H1 (cell line): Measurements from ENCODE around the gene RHO. TPM values are rescaled to one million over a fixed set of nuclear protein-coding genes. Genes with fewer than 3 reads are reported as not detected.

Experiments
- CTCF ChIA-PET: fragments of 300-600 bp; sonication (Branson Sonifier 250); formaldehyde crosslinking; loops from one replicate; lab custom pipeline; 2021; ENCODE audit not compliant: partially characterized antibody; lab: Charles Lee
- POLR2A ChIA-PET: fragments of 300-600 bp; sonication (Branson Sonifier 250); formaldehyde crosslinking; loops from one replicate; lab custom pipeline; 2021; ENCODE audit warnings: inconsistent platforms; ENCODE audit not compliant: partially characterized antibody; lab: Charles Lee
- DNase-seq, 2 experiments: peaks; one replicate each; pipeline versions ENCODE4 v3.0.0 to v3.0.0-alpha.2; 2010 to 2022; ENCODE audit warnings: low spot score in 2 of 2, low read depth in 1 of 2, mixed read lengths in 1 of 2
- FAIRE-seq: peaks from 2 replicates; lab custom pipeline; 2011; peaks lifted over from hg19 to GRCh38; lab: Jason Lieb, UNC
- H2AFZ ChIP-seq: 2 replicates; pipeline ENCODE4 v1.8.1; 2012; ENCODE audit warnings: low read length, inconsistent platforms
- H2AK5ac ChIP-seq: 2 replicates; pipeline ENCODE4 v1.6.1; 2013; ENCODE audit warnings: low read depth, low read length
- H2BK120ac ChIP-seq: replicated peaks from 2 replicates; pipeline ENCODE3; 2013; ENCODE audit warnings: low read depth, low read length, inconsistent platforms
- H2BK12ac ChIP-seq: 2 replicates; pipeline ENCODE4 v1.6.1; 2013; ENCODE audit warnings: low read depth, low read length
- H2BK15ac ChIP-seq: 2 replicates; pipeline ENCODE4 v1.6.1; 2013; ENCODE audit warnings: low read length
- H2BK20ac ChIP-seq: 2 replicates; pipeline ENCODE4 v1.6.1; 2013; ENCODE audit warnings: low read length
- H2BK5ac ChIP-seq: 2 replicates; pipeline ENCODE4 v1.6.1; 2013; ENCODE audit warnings: low read depth, low read length
- H3K14ac ChIP-seq: 2 replicates; pipeline ENCODE4 v1.6.1; 2013; ENCODE audit warnings: inconsistent platforms; ENCODE audit not compliant: insufficient read length
- H3K18ac ChIP-seq: 2 replicates; pipeline ENCODE4 v1.6.1; 2013; ENCODE audit warnings: low read length; ENCODE audit errors: extremely low read depth
- H3K23ac ChIP-seq: 2 replicates; pipeline ENCODE4 v1.6.1; 2013; ENCODE audit warnings: inconsistent platforms; ENCODE audit not compliant: insufficient read length
- H3K23me2 ChIP-seq: 2 replicates; pipeline ENCODE4 v1.6.1; 2013; ENCODE audit warnings: low read depth, low read length
- H3K27ac ChIP-seq: 2 replicates; pipeline ENCODE4 v1.6.1; 2011; ENCODE audit warnings: low read depth, low read length, inconsistent platforms
- H3K27me3 ChIP-seq, 4 experiments: replicated peaks in 1 of 4; 1 replicate in 1 of 4; 2 replicates in 3 of 4; pipeline versions ENCODE4 v1.6.1 to v1.8.1; 2011 to 2013; ENCODE audit warnings: low read length in 3 of 4, mild to moderate bottlenecking in 3 of 4, inconsistent platforms in 2 of 4, mixed read lengths in 2 of 4, moderate library complexity in 1 of 4; ENCODE audit not compliant: control insufficient read depth in 3 of 4, insufficient read depth in 3 of 4; ENCODE audit errors: extremely low read depth in 1 of 4
- H3K36me3 ChIP-seq, 4 experiments: 2 replicates each; pipeline versions ENCODE4 v1.6.1 to v1.8.1; 2011 to 2013; ENCODE audit warnings: mild to moderate bottlenecking in 4 of 4, low read length in 3 of 4, moderate library complexity in 2 of 4, control low read depth in 1 of 4, inconsistent platforms in 1 of 4; ENCODE audit not compliant: insufficient read depth in 4 of 4, control insufficient read depth in 2 of 4
- H3K4ac ChIP-seq: replicated peaks from 2 replicates; pipeline ENCODE3; 2013; ENCODE audit warnings: low read length, low read depth, mixed read lengths, inconsistent platforms; ENCODE audit not compliant: insufficient read length
- H3K4me1 ChIP-seq, 4 experiments: replicated peaks in 1 of 4; 1 replicate in 1 of 4; 2 replicates in 3 of 4; pipeline versions ENCODE4 v1.6.1 to v1.8.1; 2011 to 2013; ENCODE audit warnings: low read length in 3 of 4, inconsistent platforms in 2 of 4, mixed read lengths in 1 of 4; ENCODE audit not compliant: insufficient read depth in 4 of 4, control insufficient read depth in 3 of 4
- H3K4me2 ChIP-seq, 2 experiments: 2 replicates each; pipeline versions ENCODE4 v1.6.1 to v1.8.1; 2011 to 2013; ENCODE audit warnings: low read depth in 2 of 2, low read length in 2 of 2, control low read depth in 1 of 2, inconsistent platforms in 1 of 2, mild to moderate bottlenecking in 1 of 2; ENCODE audit not compliant: insufficient read depth in 1 of 2
- H3K4me3 ChIP-seq, 4 experiments: fragments of 200-600, 300-600 bp in 1 of 4; sonication (generic), shearing (Covaris generic), sonication (Bioruptor Twin) in 1 of 4; 2 replicates each; pipeline versions ENCODE4 v1.5.1 to v1.8.1; 2011 to 2016; ENCODE audit warnings: low read length in 4 of 4, low read depth in 3 of 4, control low read depth in 2 of 4, inconsistent platforms in 2 of 4, mild to moderate bottlenecking in 2 of 4, mixed read lengths in 1 of 4, moderate library complexity in 1 of 4; ENCODE audit not compliant: insufficient read depth in 2 of 4; ENCODE audit errors: extremely low read depth in 1 of 4
- H3K56ac ChIP-seq: replicated peaks from 2 replicates; pipeline ENCODE3; 2013; ENCODE audit warnings: low read depth, mild to moderate bottlenecking, mixed read lengths, low read length, inconsistent platforms; ENCODE audit not compliant: insufficient read length
- H3K79me1 ChIP-seq: 2 replicates; pipeline ENCODE4 v1.6.1; 2013; ENCODE audit warnings: low read depth, low read length, control low read depth
- H3K79me2 ChIP-seq, 2 experiments: 2 replicates each; pipeline versions ENCODE4 v1.6.1 to v1.8.1; 2012 to 2013; ENCODE audit warnings: low read length in 2 of 2, mild to moderate bottlenecking in 2 of 2, inconsistent platforms in 1 of 2; ENCODE audit not compliant: insufficient read depth in 2 of 2, control insufficient read depth in 1 of 2
- H3K9ac ChIP-seq, 4 experiments: replicated peaks in 1 of 4; 1 replicate in 1 of 4; 2 replicates in 3 of 4; pipeline versions ENCODE4 v1.6.1 to v1.8.1; 2011 to 2013; ENCODE audit warnings: low read depth in 3 of 4, low read length in 3 of 4, control low read depth in 2 of 4, mild to moderate bottlenecking in 2 of 4, moderate library complexity in 2 of 4, inconsistent platforms in 1 of 4; ENCODE audit errors: extremely low read depth in 1 of 4
- H3K9me3 ChIP-seq, 2 experiments: 2 replicates each; pipeline versions ENCODE4 v1.6.1 to v1.8.1; 2012 to 2013; ENCODE audit warnings: mild to moderate bottlenecking in 2 of 2, moderate library complexity in 2 of 2, control low read depth in 1 of 2, inconsistent platforms in 1 of 2, low read depth in 1 of 2, low read length in 1 of 2, mixed read lengths in 1 of 2; ENCODE audit not compliant: insufficient read depth in 2 of 2
- H4K20me1 ChIP-seq, 2 experiments: replicated peaks in 1 of 2; 2 replicates each; pipeline versions ENCODE3 to v1.8.1; 2011 to 2013; ENCODE audit warnings: inconsistent platforms in 2 of 2, low read length in 2 of 2, mild to moderate bottlenecking in 1 of 2; ENCODE audit not compliant: insufficient read depth in 2 of 2, control insufficient read depth in 1 of 2
- H4K5ac ChIP-seq: 2 replicates; pipeline ENCODE4 v1.6.1; 2013; ENCODE audit warnings: low read length, low read depth, mixed read lengths, inconsistent platforms; ENCODE audit not compliant: insufficient read length
- H4K8ac ChIP-seq: 2 replicates; pipeline ENCODE4 v1.8.0; 2013; ENCODE audit warnings: mild to moderate bottlenecking, moderate library complexity, low read length, inconsistent platforms; ENCODE audit not compliant: insufficient read depth; ENCODE audit errors: extremely low read depth
- H4K91ac ChIP-seq: replicated peaks from 2 replicates; pipeline ENCODE3; 2013; ENCODE audit warnings: low read length, mixed read lengths, inconsistent platforms; ENCODE audit not compliant: insufficient read length
- ATF3 ChIP-seq: IDR thresholded peaks from 2 replicates; pipeline ENCODE4 v1.6.1; 2011; ENCODE audit warnings: low read depth, mild to moderate bottlenecking, low read length; ENCODE audit not compliant: insufficient read depth
- EZH2 ChIP-seq: fragments of 200-600 bp; sonication (generic); IDR thresholded peaks from 2 replicates; pipeline ENCODE4 v1.7.1; 2012; ENCODE audit warnings: low read depth, mild to moderate bottlenecking, moderate library complexity, low read length, inconsistent platforms; ENCODE audit not compliant: severe bottlenecking
- FOSL1 ChIP-seq: IDR thresholded peaks from 2 replicates; pipeline ENCODE4 v1.6.1; 2011; ENCODE audit warnings: mild to moderate bottlenecking, low read depth, low read length, moderate library complexity; ENCODE audit not compliant: insufficient read depth
- HDAC2 ChIP-seq, 2 experiments: fragments of 300-600 bp in 1 of 2; sonication (generic) in 1 of 2; IDR thresholded peaks; 2 replicates each; pipeline ENCODE4 v1.6.1; 2011 to 2012; ENCODE audit warnings: low read depth in 2 of 2, low read length in 2 of 2, mild to moderate bottlenecking in 2 of 2, moderate library complexity in 2 of 2, borderline replicate concordance in 1 of 2, inconsistent platforms in 1 of 2
- NANOG ChIP-seq: IDR thresholded peaks from 2 replicates; pipeline ENCODE4 v1.6.1; 2011; ENCODE audit warnings: low read length, low read depth, mild to moderate bottlenecking, inconsistent platforms; ENCODE audit not compliant: insufficient read depth, poor library complexity, severe bottlenecking
- RAD21 ChIP-seq, 2 experiments: IDR thresholded peaks in 1 of 2; conservative IDR thresholded peaks in 1 of 2; 2 replicates each; pipeline ENCODE4 v1.6.1; 2011; ENCODE audit warnings: low read depth in 2 of 2, low read length in 2 of 2, improper control_type of control experiment in 1 of 2, inconsistent platforms in 1 of 2, mild to moderate bottlenecking in 1 of 2, moderate library complexity in 1 of 2
- RNF2 ChIP-seq: fragments of 200-900, 300-1000 bp; sonication (generic); IDR thresholded peaks from 2 replicates; pipeline ENCODE4 v1.7.1; 2016; ENCODE audit warnings: borderline replicate concordance, low read depth, mild to moderate bottlenecking, antibody characterized with exemption, low read length; ENCODE audit not compliant: poor library complexity, severe bottlenecking; ENCODE audit errors: missing control alignments
- RXRA ChIP-seq: IDR thresholded peaks from 2 replicates; pipeline ENCODE4 v1.6.1; 2011; ENCODE audit warnings: low read depth, mild to moderate bottlenecking, low read length, moderate library complexity; ENCODE audit not compliant: insufficient read depth
- SIX5 ChIP-seq: IDR thresholded peaks from 2 replicates; pipeline ENCODE4 v1.6.1; 2011; ENCODE audit warnings: mild to moderate bottlenecking, low read depth, low read length
- SRF ChIP-seq: IDR thresholded peaks from 2 replicates; pipeline ENCODE4 v1.6.1; 2011; ENCODE audit warnings: mild to moderate bottlenecking, low read depth, low read length, moderate library complexity
- TBP ChIP-seq: IDR thresholded peaks from 2 replicates; pipeline ENCODE4 v1.6.1; 2011; ENCODE audit warnings: low read depth, low read length, improper control_type of control experiment
- TCF12 ChIP-seq: IDR thresholded peaks from 2 replicates; pipeline ENCODE4 v1.6.1; 2011; ENCODE audit warnings: low read depth, mild to moderate bottlenecking, low read length
- polyA plus RNA-seq, 7 experiments: library from polyadenylated mRNA; depleted of rRNA in 3 of 7; stranded (reverse) in 5 of 7; unstranded in 2 of 7; fragments of >200 nt in 5 of 7; fragments of 200-250 nt in 2 of 7; gene quantifications; 1 replicate in 5 of 7; 2 replicates in 1 of 7; 4 replicates in 1 of 7; pipeline versions ENCODE4 v1.2.1 to v1.2.3, GENCODE V29; 2011 to 2013; ENCODE audit warnings: missing spikeins in 2 of 7, mixed read lengths in 2 of 7
- total RNA-seq: library from RNA; stranded (reverse); fragmentation: NEBNext Ultra II Directional; extraction: Animal tissue kit (Norgen Biotek cat#: 25700); gene quantifications from 2 replicates; pipeline ENCODE4 v1.2.1, GENCODE V29; 2021

The RHO gene
- total and polyA plus RNA-seq, 2 of the 8 experiments (the other 6 are each of a cell fraction or from before 2014, with no cell fraction given): not detected

DNA sequence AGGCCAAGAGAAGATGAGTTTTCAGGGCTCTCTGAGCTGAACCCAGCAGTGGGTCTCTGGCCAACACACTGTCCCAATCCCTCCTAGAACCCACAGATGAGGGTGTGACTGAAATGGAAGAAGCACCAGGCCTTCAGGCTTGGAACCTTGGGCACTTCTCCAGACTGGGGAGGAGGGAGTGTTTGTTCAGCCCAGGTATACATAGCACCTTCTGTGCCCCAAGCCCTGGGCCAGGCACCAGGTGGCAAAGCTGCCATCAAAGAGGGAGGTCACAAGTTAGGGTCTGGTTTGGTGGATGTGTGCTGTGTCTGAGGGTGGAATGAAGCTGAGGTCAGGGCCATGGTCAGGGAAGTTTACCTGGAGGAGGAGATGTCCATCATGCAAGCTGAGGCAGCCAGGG lies 15.8 kb upstream of the RHO start:
- Histone ChIP-seq H2AFZ (no peak overlapping the region), H3K9me3 (no peaks in the 10 kb centered on the region), H3K56ac (no peak overlapping the region), H4K8ac (0 out of 2 replicates have a peak overlapping the region, but pooled peaks have one; percentile 35), H4K5ac (no peak overlapping the region), H3K18ac (no peak overlapping the region), H3K79me2 (no peaks in the 10 kb centered on the region), H3K4me2 (no peak overlapping the region), H4K20me1 (no peaks in the 10 kb centered on the region), H2AK5ac (no peak overlapping the region), H3K79me1 (no peaks in the 10 kb centered on the region), H3K9ac (no peak overlapping the region), H4K91ac (no peak overlapping the region), H3K4me1 (no peaks in the 10 kb centered on the region), H2BK12ac (no peak overlapping the region), H3K27ac (no peak overlapping the region), H2BK20ac (no peak overlapping the region), H2BK5ac (no peak overlapping the region), H3K14ac (no peak overlapping the region), H3K27me3 (no peaks in the 10 kb centered on the region), H3K4ac (no peak overlapping the region), H3K23me2 (no peaks in the 10 kb centered on the region), H3K4me3 (no peak overlapping the region), H3K23ac (no peak overlapping the region), H3K36me3 (peaks cover 0 to 2% (median 0%) of the 10 kb centered on the region in 4 experiments; a peak in 3 of 8 replicates), H2BK15ac (no peak overlapping the region), H2BK120ac (no peak overlapping the region)
- DNase-seq (no peak), FAIRE-seq (no peak)
- CTCF ChIA-PET: interaction anchor here (1.1 to 1.9 kb wide), 3 partner anchors 11 to 116 kb away, joined by 3 to 8 read pairs (median 5); no protein-coding TSS in a partner anchor
- TF ChIP-seq TBP: no peak
- no peak for TF ChIP-seq ATF3
- no peak for TF ChIP-seq TCF12
- no peak for TF ChIP-seq NANOG
- no peak for TF ChIP-seq HDAC2 (IDR thresholded peaks at IDR 0.05; ENCODE audit: borderline replicate concordance in 1 of 2, low read depth in 2 of 2, low read length in 2 of 2)
- no peak for TF ChIP-seq SRF
- TF ChIP-seq RAD21 (IDR thresholded peaks at IDR 0.05 in 1 of 2, conservative IDR thresholded peaks at IDR 0.05 in 1 of 2; ENCODE audit: low read depth in 2 of 2, low read length in 2 of 2): no peak
- TF ChIP-seq EZH2: no peak
- no peak for TF ChIP-seq FOSL1
- no peak for TF ChIP-seq RXRA
- TF ChIP-seq SIX5: no peak
- TF ChIP-seq RNF2: no peak
- POLR2A ChIA-PET: interaction anchor here (1.5 to 1.9 kb wide), 2 partner anchors 14 to 26 kb away, joined by 5 read pairs; no protein-coding TSS in a partner anchor
